Gastrocnemius medialis (tissue), 4 donors: ENCODE data around the gene PBX3. TPM values are rescaled to one million over a fixed set of nuclear protein-coding genes. Genes with fewer than 3 reads are reported as not detected.

ENCODE experiments used
- ATAC-seq, 2 donors: fragments of 150-250 bp; one replicate each; pipeline ENCODE4 v1.9.1; 2016
- DNase-seq, 2 donors: peaks; one replicate each; pipeline ENCODE4 v3.0.0-alpha.2; 2019
- H3K27ac ChIP-seq, 4 donors: fragments of 200-600 bp; sonication (generic); 1 replicate in 1 of 4; 2 replicates in 3 of 4; pipeline ENCODE4 v1.5.1; 2016 to 2018; ENCODE audit warnings: mild to moderate bottlenecking in 2 of 4, moderate library complexity in 1 of 4
- H3K27me3 ChIP-seq, 3 donors: fragments of 200-600 bp; sonication (generic) in 2 of 3; 1 replicate in 1 of 3; 2 replicates in 2 of 3; pipeline versions ENCODE4 v1.5.1 to v1.6.0; 2016 to 2019; ENCODE audit warnings: mild to moderate bottlenecking in 1 of 3, moderate library complexity in 1 of 3
- H3K36me3 ChIP-seq, 2 donors: fragments of 200-600 bp; sonication (generic) in 1 of 2; one replicate each; pipeline ENCODE4 v1.5.1; 2017 to 2018
- H3K4me1 ChIP-seq, 2 donors: fragments of 200-600 bp; sonication (generic) in 1 of 2; one replicate each; pipeline ENCODE4 v1.5.1; 2016 to 2017; ENCODE audit warnings: mild to moderate bottlenecking in 2 of 2
- H3K4me3 ChIP-seq, 4 donors: fragments of 200-600 bp; sonication (generic) in 3 of 4; 1 replicate in 1 of 4; 2 replicates in 3 of 4; pipeline ENCODE4 v1.5.1; 2016 to 2019; ENCODE audit warnings: mild to moderate bottlenecking in 2 of 4
- H3K9me3 ChIP-seq, 3 donors: fragments of 200-600 bp; sonication (generic) in 2 of 3; 1 replicate in 1 of 3; 2 replicates in 2 of 3; pipeline ENCODE4 v1.5.1; 2016 to 2019
- CTCF ChIP-seq, 5 experiments: fragments of 450-650 bp in 3 of 5; fragments of 200-600 bp in 2 of 5; sonication (generic) in 2 of 5; IDR thresholded peaks in 4 of 5; conservative IDR thresholded peaks in 1 of 5; 1 replicate in 4 of 5; 2 replicates in 1 of 5; pipeline ENCODE4 v1.5.1; 2016 to 2019; ENCODE audit warnings: antibody characterized with exemption in 5 of 5, mild to moderate bottlenecking in 3 of 5, moderate library complexity in 3 of 5
- POLR2A ChIP-seq, 2 donors: fragments of 450-650 bp; IDR thresholded peaks; one replicate each; pipeline ENCODE4 v1.6.1; 2017; ENCODE audit warnings: antibody characterized with exemption in 2 of 2, mild to moderate bottlenecking in 2 of 2, moderate library complexity in 2 of 2
- in situ Hi-C, 4 donors: fragments of 200-750 bp; cut with MboI; loops; one replicate each; pipeline versions ENCODE4 v1.15.0 to v1.8.0; 2017; ENCODE audit warnings: low sequenced_read_pairs in 4 of 4
- intact Hi-C: fragments of 100-400 bp; cut with DNase I; formaldehyde crosslinking; loops from one replicate; pipeline ENCODE4 v1.15.1; 2023; ENCODE audit warnings: low total_unique reads
- total RNA-seq, 4 donors: library from RNA; depleted of rRNA; stranded (reverse); fragments of >200 nt; gene quantifications; one replicate each; pipeline versions ENCODE4 v1.1.0 to v1.2.3, GENCODE V29; 2016

The PBX3 gene
- total RNA-seq, 4 donors from 2014 or later = 6.6 to 31.0 (median 9.6) TPM

DNA sequence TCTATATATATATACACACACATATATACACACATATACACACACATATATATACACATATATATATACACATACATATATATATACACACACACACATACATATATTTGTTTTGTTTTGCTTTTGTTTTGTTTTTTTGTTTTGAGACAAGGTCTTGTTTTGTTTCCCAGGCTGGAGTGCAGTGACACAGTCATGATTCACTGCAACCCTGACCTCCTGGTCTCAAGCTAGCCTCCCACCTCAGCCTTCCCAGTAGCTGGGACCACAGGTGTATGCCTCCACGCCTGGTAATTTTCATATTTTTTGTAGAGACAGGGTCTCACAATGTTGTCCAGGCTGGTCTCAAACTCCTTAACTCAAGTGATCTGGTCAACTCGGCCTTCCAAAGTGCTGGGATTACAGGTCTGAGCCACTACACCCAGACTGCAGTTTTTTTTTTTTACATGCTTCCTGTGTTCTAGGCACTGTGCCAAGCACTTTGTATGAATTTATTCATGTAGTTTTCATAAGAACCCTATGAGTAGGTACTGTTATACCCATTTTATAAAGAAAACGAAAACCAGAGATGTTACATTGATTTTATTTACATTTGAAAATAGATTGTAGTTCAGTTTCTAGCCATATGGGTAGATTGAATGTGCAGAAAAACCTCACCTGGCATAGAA, 120.7 kb downstream of the PBX3 start:
- intact Hi-C loops (no loop called here), in situ Hi-C loops (no loop called here)
- ATAC-seq (no peak), DNase-seq (no peak)
- Histone ChIP-seq H3K36me3 (no peaks in the 10 kb centered on the region), H3K4me3 (no peak overlapping the region), H3K27me3 (no peaks in the 10 kb centered on the region), H3K27ac (no peak overlapping the region), H3K4me1 (no peaks in the 10 kb centered on the region), H3K9me3 (no peaks in the 10 kb centered on the region)
- TF ChIP-seq CTCF (IDR thresholded peaks at IDR 0.05 in 4 of 5, conservative IDR thresholded peaks at IDR 0.05 in 1 of 5) (no peak), POLR2A (IDR thresholded peaks at IDR 0.05) (no peak)

DNA sequence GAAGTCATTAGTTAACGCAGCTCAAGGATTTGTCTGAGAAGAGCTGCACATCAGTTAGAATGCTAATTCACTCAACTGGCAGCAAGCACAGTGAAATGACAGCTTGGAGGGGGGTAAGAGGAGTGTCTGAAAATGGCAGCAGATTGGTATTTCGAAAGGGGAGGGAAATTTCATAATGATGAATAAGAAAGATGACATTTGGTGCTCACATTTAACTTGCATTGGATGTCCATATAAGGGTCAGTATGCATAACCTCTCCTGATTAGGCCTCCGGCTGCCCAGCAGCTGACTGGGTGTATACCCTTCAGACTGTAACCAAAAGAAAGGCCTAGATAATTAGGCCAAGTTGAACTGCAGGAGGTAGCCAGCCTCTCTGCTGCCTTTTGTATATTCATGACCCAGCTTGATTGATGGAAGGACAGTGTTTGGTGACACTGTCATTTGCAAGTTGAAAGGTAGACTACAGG, 131.0 kb downstream of the PBX3 start:
- Histone ChIP-seq H3K27me3 (no peaks in the 10 kb centered on the region), H3K27ac (no peak overlapping the region), H3K4me1 (no peaks in the 10 kb centered on the region), H3K36me3 (no peaks in the 10 kb centered on the region), H3K4me3 (no peak overlapping the region), H3K9me3 (no peaks in the 10 kb centered on the region)
- no peak for TF ChIP-seq POLR2A (IDR thresholded peaks at IDR 0.05)
- TF ChIP-seq CTCF (IDR thresholded peaks at IDR 0.05 in 4 of 5, conservative IDR thresholded peaks at IDR 0.05 in 1 of 5) = no peak
- ATAC-seq (no peak), DNase-seq (no peak)
- intact Hi-C loops = no loop called here
- in situ Hi-C loops = no loop called here

- no peak overlapping the region for H3K27ac ChIP-seq
- H3K4me3 ChIP-seq = no peak overlapping the region
- intact Hi-C loops (no loop called here), in situ Hi-C loops (no loop called here)
- H3K27me3 ChIP-seq = no peaks in the 10 kb centered on the region
- no peaks in the 10 kb centered on the region for H3K36me3 ChIP-seq
- no peak for DNase-seq
- TF ChIP-seq POLR2A (IDR thresholded peaks at IDR 0.05) (no peak), CTCF (IDR thresholded peaks at IDR 0.05 in 4 of 5, conservative IDR thresholded peaks at IDR 0.05 in 1 of 5) (no peak)
- H3K9me3 ChIP-seq = no peaks in the 10 kb centered on the region
- no peaks in the 10 kb centered on the region for H3K4me1 ChIP-seq
- ATAC-seq = no peak
Observed at GRCh38 chr9:125881042-125881441, 133.9 kb downstream of the PBX3 start.

DNA sequence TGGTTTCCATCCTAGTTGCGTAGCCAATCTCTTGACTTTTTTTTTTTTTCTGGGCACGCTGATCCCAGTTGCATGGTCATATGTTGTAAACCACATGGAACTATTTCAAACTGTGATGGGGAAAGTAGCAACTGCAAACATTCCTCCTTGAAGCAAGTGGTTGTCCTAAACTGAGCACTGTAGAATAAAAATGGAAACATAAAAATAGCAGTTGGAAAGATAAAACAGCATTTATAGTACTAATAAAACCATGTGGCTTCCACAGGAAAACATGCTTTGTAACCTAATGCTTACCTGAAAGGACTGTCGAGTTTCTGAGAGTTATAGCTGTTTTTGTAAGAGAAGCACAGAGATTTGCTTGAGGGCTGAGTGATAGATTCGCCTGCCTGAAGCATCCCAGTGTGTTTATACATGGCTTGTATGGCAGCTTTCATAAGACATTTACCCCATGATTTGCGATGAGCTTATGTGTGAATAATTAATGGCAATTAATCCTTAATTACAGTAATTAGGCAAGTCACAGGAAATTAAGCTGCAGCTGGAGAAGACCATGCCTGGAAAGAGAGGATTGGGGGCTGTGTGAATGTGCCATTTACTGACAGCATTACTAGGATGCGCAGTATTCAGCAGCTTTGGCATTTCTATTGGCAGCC, 136.5 kb downstream of the PBX3 start:
- intact Hi-C loops = no loop called here
- DNase-seq = no peak
- Histone ChIP-seq H3K36me3 (no peaks in the 10 kb centered on the region), H3K27me3 (no peaks in the 10 kb centered on the region), H3K9me3 (no peaks in the 10 kb centered on the region), H3K27ac (no peak overlapping the region), H3K4me3 (no peak overlapping the region), H3K4me1 (no peaks in the 10 kb centered on the region)
- TF ChIP-seq CTCF (IDR thresholded peaks at IDR 0.05 in 4 of 5, conservative IDR thresholded peaks at IDR 0.05 in 1 of 5) (no peak), POLR2A (IDR thresholded peaks at IDR 0.05) (no peak)
- ATAC-seq = no peak
- in situ Hi-C loops = no loop called here
